GM21737 (cell line): ENCODE measurements around the gene PSENEN.
"Not testable (repeated sequence)": the region's sequence is repeated elsewhere in the genome, so short reads cannot be mapped to it uniquely, and the experiment has no call there.

Experiments
- ATAC-seq: cut with Tn5 transposase; IDR thresholded peaks from one replicate; pipeline ENCODE4 v1.9.1; 2021; ENCODE audit warnings: mild to moderate bottlenecking, moderate library complexity; ENCODE audit not compliant: unreplicated experiment

The PSENEN gene

DNA sequence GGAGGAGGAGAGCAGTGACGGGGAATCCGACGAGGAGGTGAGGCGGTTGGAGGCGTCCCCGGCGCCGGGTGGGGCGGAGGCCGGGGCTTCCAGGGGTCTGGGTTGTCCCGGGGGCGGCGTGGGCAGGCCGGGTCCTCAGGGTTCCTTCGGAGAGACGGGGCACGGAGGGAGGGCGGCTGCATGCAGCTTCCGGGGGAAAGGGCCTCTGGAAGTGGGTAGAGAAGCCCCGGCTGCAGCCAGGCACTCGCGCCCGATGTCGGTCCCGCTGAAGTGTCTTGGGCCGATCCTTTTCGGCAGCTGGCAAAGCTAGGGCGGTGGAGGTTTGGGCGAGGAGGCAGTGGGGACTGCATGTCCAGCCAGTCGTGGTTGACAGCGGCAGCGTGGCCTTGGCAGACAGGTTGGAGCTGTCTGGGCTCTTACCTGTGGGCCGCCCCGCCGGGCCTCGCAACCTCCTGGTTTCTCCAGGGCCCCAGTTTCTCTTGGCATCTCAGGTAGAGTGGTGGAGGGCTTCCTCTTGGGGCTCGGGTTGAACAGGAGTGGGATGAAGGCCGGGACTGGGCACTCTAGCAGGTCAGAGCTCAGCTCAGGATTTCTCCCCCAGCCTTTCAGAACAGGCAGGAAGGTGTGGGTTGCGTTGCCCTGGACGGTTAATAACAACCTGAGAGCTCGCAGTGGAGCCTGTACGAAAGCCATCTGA lies 27.0 kb upstream of the PSENEN start:
- ATAC-seq: no peak

DNA sequence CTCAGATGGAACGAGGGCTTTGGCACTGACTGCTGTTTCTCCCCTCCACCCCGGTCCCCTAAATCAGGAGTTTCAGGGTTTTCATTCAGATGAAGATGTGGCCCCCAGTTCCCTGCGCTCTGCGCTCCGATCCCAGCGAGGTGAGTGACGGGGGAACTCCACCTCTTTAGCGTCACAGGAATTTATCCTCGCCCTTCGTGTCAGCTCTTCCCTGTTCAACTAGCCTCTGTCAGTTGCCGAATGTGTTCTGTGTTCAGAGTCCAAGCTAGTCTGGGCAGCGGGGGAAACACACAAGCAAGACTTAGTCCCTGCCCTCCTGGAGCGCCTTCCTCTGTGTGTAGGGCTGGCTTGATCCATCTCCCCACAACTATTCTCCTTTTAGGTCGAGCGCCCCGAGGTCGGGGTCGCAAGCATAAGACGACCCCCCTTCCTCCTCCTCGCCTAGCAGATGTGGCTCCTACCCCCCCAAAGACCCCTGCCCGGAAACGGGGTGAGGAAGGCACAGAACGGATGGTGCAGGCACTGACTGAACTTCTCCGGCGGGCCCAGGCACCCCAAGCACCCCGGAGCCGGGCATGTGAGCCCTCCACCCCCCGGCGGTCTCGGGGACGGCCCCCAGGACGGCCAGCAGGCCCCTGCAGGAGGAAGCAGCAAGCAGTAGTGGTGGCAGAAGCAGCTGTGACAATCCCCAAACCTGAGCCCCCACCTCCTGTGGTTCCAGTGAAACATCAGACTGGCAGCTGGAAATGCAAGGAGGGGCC lies 25.9 kb upstream of the PSENEN start:
- no peak for ATAC-seq

DNA sequence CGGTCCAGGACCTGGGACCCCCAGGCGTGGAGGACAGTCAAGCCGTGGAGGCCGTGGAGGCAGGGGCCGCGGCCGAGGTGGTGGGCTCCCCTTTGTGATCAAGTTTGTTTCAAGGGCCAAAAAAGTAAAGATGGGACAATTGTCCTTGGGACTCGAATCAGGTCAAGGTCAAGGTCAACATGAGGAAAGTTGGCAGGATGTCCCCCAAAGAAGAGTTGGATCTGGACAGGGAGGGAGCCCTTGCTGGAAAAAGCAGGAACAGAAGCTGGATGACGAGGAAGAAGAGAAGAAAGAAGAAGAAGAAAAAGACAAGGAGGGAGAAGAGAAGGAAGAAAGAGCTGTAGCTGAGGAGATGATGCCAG lies 25.3 kb upstream of the PSENEN start:
- ATAC-seq: no peak

DNA sequence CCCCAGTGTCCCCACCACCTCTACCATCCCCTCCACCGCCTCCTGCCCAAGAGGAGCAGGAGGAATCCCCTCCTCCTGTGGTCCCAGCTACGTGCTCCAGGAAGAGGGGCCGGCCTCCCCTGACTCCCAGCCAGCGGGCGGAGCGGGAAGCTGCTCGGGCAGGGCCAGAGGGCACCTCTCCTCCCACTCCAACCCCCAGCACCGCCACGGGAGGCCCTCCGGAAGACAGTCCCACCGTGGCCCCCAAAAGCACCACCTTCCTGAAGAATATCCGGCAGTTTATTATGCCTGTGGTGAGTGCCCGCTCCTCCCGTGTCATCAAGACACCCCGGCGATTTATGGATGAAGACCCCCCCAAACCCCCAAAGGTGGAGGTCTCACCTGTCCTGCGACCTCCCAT lies 24.8 kb upstream of the PSENEN start:
- ATAC-seq: no peak

DNA sequence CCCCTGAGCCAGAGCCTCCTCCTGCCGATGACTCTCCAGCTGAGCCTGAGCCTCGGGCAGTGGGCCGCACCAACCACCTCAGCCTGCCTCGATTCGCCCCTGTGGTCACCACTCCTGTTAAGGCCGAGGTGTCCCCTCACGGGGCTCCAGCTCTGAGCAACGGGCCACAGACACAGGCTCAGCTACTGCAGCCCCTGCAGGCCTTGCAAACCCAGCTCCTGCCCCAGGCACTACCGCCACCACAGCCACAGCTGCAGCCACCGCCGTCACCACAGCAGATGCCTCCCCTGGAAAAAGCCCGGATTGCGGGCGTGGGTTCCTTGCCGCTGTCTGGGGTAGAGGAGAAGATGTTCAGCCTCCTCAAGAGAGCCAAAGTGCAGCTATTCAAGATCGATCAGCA lies 24.1 kb upstream of the PSENEN start:
- ATAC-seq: no peak

DNA sequence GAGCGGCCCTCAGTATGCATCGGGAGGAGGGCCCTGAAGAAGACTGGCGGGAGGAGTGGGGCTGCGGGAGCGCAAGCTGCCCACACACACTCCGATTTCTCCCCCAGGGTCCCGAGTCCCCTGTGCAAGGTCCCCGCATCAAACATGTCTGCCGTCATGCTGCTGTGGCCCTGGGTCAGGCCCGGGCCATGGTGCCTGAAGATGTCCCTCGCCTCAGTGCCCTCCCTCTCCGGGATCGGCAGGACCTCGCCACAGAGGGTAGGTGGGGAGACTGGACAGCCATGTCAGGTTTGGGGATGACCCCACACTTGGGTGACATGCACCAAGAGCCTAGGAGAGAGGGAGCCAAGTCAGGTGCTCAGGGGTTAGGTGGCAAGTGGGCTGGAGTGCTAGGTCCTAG lies 23.0 kb upstream of the PSENEN start:
- no peak for ATAC-seq

DNA sequence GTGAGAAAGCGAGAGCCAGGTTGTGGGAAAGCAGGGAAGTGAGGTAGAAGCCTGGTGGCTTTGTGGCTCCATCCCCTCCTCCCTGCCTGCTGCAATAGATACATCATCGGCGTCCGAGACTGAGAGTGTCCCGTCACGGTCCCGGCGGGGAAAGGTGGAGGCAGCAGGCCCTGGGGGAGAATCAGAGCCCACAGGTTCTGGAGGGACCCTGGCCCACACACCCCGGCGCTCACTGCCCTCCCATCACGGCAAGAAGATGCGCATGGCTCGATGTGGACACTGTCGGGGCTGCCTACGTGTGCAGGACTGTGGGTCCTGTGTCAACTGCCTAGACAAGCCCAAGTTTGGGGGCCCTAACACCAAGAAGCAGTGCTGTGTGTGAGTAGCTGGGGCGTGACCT lies 22.6 kb upstream of the PSENEN start:
- no peak for ATAC-seq

DNA sequence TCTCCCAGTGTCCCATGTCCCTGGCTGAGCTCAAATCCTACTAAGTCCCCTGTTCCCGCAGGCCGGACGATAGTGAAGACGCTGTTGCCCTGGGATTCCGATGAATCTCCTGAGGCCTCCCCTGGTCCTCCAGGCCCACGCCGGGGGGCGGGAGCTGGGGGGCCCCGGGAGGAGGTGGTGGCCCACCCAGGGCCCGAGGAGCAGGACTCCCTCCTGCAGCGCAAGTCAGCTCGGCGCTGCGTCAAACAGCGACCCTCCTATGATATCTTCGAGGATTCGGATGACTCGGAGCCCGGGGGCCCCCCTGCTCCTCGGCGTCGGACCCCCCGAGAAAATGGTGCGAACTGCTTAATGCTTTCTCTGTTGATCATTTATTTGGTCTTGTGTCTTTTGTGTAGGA lies 21.8 kb upstream of the PSENEN start:
- no peak for ATAC-seq

DNA sequence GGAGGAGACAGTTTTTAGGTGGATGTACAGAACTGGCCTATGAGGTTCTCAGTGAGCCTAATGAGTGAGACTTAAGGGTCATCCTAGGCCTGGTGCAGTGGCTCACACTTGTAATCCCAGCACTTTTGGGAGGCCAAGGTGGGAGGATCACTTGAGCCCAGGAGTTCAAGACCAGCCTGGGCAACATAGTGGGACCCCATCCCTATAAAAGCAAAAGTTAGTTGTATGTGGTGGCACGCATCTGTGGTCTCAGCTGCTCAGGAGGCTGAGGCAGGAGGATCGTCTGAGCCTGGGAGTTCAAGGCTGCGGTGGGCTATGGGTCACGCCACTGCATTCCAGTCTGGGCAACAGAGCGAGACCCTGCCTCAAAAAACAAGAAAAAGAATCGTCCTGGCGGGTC lies 21.3 kb upstream of the PSENEN start:
- not testable (repeated sequence) for ATAC-seq

DNA sequence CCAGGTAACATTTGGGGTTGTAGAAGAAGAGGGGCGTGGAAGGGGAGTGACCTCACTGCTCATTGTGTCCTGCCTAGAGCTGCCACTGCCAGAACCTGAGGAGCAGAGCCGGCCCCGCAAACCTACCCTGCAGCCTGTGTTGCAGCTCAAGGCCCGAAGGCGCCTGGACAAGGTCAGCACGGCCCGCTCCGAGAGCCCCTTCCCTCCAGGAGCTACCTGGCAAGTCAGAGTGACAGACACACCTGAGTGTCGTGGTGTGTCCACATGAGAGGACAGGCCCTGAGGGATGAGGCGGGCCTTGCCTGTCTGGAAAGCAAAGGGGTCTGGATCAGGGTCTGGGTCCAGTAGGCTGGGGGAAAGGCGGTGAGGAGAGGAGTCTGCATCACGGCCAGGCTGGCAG lies 20.9 kb upstream of the PSENEN start:
- no peak for ATAC-seq

DNA sequence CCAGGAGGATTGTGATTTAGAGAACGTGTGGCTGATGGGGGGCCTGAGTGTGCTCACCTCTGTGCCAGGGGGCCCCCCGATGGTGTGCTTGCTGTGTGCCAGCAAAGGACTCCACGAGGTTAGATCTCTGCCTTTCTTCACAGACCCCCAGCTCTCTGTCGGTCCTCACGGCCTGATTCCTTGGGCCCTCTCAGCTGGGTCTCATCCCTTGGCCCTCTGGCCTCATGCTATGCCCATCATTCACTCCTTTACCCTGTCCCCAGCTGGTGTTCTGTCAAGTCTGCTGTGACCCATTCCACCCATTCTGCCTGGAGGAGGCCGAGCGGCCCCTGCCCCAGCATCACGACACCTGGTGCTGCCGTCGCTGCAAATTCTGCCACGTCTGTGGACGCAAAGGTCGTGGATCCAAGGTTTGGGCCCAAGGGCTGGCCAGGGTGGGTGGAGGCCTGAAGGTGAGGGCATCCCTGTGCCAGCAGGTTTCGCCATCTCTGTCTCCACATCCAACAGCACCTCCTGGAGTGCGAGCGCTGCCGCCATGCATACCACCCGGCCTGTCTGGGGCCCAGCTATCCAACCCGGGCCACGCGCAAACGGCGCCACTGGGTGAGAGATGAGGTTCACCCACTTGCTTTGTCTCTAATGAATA lies 20.1 kb upstream of the PSENEN start:
- ATAC-seq: no peak

DNA sequence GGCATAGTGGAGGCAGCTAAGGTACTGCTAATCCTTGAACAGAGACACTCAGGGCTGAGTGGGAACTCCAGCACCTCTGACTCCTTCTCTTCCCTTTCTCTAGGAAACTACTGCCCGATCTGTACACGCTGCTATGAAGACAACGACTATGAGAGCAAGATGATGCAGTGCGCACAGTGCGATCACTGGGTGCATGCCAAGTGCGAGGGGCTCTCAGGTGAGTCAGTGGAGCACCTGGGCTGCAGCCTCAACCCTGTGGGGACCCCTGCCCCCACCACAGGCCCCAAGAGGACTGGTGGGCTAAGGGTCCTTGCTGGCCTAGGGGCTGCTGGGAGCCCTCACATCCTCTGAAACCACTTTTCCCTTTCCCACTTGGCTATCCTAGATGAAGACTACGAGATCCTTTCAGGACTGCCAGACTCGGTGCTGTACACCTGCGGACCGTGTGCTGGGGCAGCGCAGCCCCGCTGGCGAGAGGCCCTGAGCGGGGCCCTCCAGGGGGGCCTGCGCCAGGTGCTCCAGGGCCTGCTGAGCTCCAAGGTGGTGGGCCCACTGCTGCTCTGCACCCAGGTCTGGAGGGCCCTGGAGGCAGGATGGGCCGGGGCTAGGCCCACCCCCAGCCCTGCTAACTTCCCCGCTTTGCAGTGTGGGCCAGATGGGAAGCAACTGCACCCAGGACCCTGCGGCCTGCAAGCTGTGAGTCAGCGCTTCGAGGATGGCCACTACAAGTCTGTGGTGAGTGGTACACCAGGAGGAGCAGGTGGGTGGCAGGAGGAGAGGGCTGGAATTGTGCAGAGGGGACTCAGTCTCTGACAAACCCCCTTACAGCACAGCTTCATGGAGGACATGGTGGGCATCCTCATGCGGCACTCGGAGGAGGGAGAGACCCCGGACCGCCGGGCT lies 18.1 kb upstream of the PSENEN start:
- ATAC-seq: no peak

DNA sequence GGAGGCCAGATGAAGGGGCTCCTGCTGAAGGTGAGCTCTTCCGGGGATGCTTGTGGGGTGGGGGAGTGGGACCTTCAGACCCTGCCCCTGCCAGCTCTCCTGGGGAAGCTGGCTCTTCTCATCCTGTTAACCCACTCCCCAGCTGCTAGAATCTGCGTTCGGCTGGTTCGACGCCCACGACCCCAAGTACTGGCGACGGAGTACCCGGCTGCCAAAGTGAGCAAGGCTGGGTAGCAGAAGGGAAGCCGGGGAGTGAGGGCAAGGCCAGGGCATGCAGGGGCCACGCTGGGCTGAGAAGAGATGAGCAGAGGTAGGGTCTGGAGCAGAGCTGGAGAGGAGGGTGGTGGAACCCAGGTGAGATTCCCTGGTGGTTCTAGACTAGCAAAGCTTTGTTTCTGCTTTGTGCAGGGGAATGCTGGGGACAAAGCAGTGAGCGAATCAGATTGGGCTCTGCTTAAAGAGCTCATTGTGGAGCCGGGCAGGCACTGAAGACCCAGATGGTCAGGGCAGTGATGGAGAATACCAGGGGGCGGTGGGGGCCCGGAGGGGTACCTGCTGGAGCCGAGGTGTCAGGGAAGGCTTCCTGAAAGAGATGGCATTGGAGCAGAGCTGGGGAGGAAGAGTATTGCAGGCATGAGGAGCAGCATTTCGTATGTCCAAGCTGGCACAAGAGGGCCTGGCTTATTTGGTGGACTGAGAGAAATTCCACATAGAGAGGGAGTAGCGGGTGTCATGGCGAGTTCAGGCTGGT lies 17.3 kb upstream of the PSENEN start:
- no peak for ATAC-seq

DNA sequence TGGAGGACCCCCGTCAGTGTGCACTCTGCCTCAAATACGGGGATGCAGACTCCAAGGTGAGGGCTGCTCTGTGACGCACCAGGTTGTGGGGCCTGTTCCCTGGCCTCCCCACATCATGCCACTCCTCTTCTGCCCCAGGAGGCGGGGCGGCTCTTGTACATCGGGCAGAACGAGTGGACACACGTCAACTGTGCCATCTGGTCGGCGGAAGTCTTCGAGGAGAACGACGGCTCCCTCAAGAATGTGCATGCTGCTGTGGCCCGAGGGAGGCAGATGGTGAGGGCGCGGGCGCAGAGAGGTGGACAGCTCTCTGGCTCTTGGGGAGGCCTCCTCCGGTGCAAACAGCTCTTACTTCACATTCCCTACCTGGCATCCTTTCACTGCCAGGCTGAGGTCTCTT lies 16.4 kb upstream of the PSENEN start:
- no peak for ATAC-seq

DNA sequence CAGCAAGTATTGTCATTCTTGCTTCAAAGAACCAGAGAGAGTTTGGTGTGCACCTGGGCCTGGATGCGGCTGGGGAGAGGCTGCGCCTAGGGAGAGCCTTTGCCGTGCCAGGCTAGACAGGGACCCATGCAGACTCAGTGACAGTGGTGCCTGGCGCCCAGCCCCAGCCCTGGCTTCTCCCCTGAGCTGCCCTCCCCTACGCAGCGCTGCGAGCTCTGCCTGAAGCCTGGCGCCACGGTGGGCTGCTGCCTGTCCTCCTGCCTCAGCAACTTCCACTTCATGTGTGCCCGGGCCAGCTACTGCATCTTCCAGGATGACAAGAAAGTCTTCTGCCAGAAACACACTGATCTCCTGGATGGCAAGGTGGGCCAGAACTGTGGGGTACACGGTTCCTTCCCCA lies 15.7 kb upstream of the PSENEN start:
- ATAC-seq: no peak

DNA sequence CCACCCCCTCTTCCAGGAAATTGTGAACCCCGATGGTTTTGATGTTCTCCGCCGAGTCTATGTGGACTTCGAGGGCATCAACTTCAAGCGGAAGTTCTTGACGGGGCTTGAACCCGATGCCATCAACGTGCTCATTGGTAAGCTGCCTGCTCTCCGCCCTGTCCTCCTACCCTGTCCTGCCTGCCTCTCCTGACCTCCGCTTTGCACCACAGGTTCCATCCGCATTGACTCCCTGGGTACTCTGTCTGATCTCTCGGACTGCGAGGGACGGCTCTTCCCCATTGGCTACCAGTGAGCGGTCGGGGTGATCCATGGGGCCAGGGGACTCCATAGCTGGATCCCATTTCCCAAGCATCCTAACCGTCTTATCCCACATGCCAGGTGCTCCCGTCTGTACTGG lies 15.1 kb upstream of the PSENEN start:
- ATAC-seq: no peak

DNA sequence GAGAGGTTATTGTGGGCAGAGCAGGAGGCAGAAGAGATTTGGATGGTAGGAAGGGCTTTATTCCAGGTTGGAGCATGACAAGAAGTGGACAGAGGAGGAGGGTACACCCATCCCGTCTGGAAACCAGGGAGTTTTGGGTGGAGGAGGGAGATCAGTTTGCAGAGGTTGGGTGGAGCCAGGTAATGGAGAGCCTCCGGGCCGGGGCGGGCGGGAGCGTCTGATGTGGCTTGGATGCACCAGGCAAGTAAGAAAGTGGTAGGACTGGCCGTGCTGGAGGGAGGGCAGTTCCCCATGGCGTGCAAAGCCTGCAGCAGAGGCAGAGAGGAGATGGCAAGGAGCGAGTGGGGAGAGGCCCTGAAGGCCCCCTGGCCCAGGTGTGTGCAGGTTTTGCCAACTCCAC lies 14.1 kb upstream of the PSENEN start:
- no peak for ATAC-seq

DNA sequence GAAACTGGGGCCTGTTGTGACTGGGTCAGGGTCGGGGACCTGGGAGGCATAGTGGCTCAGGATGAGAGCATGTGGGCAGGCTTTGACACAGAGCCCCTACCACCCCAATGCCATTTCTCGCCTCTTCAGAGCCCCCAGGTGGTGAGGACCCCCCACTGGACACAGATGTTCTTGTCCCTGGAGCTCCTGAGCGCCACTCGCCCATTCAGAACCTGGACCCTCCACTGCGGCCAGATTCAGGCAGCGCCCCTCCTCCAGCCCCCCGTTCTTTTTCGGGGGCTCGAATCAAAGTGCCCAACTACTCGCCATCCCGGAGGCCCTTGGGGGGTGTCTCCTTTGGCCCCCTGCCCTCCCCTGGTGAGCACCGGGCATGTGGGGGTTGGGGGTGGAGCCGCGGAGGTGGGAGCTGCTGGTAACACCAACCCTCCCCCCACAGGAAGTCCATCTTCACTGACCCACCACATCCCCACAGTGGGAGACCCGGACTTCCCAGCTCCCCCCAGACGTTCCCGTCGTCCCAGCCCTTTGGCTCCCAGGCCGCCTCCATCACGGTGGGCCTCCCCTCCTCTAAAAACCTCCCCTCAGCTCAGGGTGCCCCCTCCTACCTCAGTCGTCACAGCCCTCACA lies 13.6 kb upstream of the PSENEN start:
- no peak for ATAC-seq

DNA sequence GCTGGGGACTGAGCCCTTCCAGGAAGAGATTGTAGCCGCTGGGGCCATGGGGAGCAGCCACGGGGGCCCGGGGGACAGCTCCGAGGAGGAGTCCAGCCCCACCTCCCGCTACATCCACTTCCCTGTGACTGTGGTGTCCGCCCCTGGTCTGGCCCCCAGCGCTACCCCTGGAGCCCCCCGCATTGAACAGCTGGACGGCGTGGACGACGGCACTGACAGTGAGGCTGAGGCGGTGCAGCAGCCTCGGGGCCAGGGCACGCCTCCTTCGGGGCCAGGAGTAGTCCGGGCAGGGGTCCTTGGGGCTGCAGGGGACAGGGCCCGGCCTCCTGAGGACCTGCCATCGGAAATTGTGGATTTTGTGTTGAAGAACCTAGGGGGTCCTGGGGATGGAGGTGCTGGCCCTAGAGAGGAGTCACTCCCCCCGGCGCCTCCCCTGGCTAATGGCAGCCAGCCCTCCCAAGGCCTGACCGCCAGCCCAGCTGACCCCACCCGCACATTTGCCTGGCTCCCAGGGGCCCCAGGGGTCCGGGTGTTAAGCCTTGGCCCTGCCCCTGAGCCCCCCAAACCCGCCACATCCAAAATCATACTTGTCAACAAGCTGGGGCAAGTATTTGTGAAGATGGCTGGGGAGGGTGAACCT lies 12.8 kb upstream of the PSENEN start:
- no peak for ATAC-seq
